HL-60/S4 treated with retinoic acid at 250 ng/mL for 4 days and 3 days (cell line): ENCODE results near the gene MORN5.

Experiments used
- in situ Hi-C: fragments of 300-500 bp; cut with MboI; formaldehyde crosslinking; loops from 2 replicates; pipeline ENCODE4 v1.7.0; 2022; ENCODE audit warnings: low sequenced_read_pairs

MORN5 gene

DNA sequence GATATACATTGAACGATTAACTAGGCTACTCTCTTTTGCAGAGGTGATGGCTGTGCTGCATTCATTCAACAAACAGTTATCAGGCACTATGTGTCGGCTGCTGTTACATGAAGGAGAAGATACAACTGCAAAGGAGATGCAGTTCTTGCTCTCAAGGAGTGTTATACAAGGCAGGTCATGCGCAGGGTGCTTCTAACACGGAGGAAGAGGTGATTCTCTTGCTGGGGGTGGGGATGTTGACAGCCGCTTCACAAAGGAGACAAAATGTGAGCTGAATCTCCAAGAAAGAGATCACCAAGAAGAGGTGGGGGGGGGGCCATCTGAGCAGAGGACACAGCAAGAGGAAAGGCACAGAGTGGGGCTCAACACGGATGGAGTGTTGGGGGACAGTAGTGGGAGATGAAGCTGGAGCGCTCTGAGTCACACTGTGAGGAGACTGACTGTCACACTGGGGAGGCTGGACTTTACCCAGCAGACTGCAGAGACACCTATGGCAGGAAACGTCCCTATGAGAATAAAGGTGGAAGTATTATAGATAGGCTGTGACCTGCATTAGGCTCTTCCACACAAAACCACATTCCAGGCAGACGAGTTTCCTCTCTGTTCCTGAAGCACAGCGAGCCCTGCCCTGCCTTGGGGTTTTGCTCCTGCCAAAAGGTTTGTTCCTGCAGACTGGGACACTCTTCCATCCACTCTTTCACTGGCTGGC lies 21.0 kb upstream of the MORN5 start:
- in situ Hi-C loops = no loop called here

DNA sequence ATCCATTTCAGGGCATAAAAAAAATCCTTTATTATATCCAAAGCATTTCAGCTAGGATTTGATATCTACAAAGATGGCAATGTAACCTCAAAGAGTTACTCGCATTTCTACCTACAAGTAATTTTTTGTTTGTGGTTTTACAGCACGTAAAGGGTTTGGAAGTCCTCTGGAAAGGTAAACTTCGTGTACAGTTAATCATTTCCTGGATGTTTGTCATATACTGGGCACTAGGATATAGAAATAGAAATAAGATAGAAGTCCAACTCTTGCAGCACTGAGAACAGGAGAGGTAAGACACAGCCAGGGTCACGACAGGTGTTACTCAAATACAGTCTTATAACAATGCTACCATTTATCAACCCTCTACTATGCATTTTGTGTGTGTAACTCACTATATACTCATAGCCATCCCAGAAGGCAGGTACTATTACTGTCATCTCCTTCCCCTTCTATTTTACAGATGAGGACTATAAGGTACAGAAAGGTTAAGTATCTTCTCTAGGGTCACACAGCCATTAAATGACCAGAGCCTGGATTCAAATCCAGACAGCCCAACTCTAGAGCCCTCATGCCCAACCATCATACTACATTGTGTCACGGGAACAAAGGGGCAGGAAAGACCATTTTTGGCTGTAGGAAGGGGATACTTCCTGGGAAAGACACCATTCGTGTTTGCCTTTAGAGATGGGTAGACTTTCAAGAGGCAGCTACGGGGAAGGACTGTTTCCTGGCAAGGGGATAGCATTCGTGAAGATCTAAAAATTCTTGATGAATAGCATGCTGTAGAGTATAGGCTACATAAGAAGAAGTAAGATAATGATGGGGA lies 19.1 kb upstream of the MORN5 start:
- in situ Hi-C loops = no loop called here

DNA sequence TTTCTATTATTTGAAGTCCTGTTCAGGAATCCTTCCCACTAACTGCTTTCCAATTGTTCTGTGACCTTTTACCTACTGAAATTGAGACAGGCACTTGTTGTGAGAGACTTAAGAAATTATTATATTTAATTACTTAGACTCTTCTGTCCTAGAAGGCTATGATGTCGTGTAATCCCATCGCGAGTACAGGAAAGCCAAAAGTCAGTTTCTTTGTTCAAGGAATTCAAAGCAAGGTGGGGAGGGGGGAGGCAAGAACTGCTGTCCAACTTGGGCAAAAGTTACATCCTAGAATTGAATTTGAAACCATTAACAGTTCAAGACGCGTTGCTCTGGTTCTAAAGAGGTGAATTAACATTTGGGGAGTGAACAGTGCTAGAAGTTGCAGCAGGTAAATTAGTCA lies 18.0 kb upstream of the MORN5 start:
- in situ Hi-C loops = no loop called here

DNA sequence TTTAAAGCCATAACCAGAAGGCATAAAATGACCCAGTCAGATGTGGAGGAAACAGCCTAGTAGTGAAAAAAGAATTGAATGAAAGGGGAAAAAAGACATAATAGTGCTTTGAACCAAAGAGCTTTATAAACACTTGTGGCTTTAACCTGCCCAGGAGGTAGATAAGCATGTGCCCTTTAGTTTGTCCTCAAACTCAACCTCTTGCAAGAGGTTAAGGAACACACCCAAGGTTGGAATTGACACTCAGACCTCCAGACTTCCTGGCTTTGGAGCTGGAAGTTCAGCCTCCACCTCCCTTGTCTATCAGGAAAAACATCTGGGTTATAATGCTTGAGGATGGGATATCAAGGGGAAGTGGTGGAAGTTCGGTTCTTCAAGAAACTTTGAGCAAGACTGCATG lies 16.4 kb upstream of the MORN5 start:
- in situ Hi-C loops = no loop called here

DNA sequence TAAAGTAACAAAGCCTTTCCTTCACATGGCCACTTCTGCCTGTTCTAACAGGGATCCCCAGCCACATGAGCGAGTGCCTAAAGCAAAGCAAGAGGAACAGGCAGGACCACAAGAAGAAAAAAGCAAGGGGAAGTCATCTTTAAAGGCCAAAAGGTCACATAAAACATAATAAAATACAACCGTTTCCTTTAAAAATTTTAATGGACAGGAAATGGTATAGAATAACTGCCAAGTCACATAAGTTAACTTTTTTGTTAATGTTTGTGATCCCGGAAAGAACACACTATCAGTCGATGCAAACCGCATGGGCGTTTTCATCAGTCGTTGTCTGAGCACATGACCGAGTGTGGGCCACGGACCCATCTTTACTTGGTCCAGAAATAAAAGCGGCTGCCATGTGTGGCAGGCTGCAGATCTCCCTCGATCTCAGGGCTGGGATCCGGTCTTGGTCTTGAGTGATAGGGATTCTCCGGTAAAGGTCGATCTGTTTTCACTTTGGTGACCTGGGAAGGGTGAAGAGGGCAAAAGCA lies 15.8 kb upstream of the MORN5 start:
- in situ Hi-C loops = no loop called here

DNA sequence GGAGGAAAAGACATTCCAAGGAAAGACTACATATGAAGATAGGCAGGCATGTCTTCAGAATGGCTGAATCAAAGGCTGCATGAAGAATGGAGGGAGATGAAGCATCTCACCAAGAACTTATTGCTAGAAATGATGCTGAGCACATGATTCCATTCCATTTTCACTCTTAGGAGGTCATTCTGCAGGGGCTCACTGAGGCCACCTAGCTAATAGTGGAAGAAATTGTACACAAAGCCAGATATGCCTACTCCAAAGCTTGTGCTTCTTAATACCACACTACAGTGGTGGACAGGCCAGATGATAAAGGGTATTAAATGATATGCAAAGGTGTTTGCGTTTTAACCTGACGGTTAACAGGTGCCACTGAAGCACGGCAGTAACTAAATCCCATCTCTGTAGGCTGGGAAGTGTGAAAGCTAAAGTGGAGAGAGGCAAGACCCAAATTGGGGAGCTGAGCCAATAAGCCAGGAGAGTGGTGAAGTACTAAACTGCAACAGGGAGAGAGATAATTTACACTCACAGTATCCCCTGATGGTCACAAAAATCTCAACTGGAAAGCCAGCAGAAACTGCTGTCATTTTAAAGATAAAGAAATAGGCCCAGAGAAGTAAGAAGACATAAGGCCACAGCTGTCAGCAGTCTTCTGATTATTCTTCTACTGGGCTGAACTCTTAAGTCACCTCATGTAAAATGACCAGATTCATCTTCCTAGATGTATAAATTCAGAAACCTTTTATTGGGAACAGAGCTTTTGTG lies 14.7 kb upstream of the MORN5 start:
- in situ Hi-C loops = no loop called here

DNA sequence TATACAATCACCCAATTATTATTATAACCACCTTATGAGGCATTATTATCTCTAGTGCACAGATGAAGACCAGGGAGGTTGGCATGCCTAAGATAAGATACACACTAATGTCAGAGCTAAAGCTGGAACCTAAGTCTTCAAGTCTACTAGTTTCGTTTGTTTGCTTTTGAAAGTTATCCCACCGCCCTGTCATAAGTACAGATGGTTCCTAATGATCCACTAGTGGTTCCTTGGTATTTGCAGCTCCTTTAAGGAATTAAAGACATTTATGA lies 14.2 kb upstream of the MORN5 start:
- in situ Hi-C loops = no loop called here

DNA sequence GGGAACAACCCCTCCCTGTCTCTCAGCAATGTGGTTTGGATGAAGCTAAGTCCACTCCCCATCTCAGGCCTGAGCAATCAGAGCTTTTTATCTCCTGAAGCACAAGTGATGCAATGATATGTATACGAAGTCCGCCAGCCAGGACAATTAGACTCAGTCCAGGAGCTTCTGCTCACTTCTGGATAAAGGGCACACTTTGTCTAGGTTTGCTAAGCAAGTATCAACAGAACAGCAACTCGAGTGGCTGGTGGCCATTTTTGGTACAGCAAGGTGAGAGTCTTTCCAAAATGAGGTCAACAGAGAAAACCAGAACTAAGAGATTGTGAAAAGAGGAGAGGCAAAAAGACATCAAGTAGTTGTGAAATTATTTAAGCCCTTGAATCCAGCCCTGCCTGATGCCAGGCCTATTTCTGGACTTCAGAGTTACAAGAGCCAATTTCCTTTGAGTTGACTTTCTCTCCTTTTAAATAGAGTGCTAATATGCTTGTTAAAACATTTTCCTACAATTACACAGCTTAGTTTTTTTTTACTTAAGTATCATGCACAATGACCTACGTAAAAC lies 8.4 kb upstream of the MORN5 start:
- in situ Hi-C loops = no loop called here

DNA sequence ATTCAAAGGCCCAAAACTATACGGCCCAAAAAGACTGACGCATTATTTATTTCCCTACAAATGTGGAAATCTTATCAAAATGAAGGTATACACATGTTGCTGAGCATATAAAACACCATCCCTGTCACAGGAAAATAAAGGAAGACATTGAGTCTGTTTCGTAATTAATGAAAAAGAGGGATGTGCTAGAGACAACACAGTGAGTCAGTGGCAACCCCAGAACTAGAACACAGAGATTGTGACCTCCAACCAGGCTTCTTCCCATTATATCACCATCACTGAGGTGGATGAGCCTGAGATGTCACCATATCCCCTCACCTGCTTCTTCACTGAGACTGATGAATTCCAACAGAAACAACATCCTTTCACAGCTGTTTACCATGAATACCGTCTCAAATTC lies 3.9 kb upstream of the MORN5 start:
- in situ Hi-C loops = no loop called here

DNA sequence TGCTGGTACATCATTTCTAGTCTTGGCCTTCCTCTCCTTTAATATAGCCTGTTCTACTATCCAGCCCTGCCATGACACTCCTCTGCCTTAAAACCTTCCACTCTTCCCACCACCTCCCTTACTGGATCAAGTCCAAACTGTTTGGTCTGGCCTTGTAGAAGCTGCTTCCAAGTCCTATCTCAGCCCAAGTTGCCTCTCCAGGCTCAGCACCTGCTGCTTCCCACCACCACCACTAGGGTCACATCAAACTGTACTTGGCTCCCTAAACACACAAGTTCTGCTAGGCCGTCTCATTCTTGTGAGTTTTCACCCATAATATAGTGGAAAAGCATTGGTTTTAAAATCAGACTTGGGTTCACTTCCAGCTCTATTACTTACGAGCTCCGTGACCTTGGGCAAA lies 1.5 kb upstream of the MORN5 start:
- in situ Hi-C loops = no loop called here

DNA sequence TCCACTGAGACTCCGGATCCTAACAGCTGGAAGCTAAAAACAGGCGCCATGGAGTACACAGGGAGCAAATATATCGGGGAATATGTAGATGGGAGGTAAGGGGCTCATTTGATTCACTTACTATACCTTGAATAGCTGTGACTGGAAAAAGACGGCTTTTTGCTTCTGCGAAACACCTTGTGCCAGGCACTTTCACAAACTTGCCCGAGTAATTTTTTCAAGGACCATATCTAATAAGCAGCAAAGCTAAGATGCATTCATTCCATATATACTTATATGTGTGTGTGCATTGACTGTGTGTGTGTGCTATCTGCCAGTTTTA lies 178 bp downstream of the MORN5 start:
- in situ Hi-C loops = no loop called here

DNA sequence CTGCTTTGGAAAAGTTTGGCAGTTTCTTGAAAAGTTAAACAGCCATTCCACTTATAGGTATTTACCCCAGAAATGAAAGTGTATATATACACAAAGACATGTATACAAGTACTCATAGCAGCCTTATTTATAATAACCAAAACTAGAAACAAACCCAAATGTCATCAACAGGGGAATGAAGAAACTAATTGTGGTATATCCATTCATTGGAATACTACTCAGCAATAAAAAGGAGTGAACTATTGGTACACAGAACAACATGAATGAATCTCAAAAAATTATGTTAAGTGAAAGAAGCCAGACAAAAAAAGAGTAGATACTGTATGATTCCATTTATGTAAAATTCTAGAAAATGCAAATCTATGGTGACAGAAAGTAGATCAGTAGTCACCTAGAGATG lies 2.7 kb downstream of the MORN5 start:
- in situ Hi-C loops = no loop called here

DNA sequence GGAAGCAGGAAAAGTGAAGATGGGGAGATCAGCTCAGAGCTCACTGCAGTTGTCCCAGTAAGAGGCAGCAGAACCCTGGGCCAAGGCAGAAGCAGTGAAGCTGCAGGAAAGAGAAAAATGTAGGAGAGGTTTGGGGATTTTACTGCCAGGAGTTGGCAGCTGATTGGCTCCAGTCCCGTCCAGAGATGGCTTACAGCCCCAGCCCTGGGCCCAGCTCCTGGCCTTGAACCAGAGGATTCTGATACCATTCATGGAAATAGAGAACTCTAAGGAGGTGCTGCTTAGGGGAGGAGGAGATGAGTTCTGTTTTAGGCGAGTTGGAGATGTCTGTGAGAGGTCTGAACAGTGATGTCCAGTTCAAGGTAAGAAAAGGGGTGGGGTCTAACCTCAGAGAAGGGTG lies 4.6 kb downstream of the MORN5 start:
- in situ Hi-C loops = no loop called here

DNA sequence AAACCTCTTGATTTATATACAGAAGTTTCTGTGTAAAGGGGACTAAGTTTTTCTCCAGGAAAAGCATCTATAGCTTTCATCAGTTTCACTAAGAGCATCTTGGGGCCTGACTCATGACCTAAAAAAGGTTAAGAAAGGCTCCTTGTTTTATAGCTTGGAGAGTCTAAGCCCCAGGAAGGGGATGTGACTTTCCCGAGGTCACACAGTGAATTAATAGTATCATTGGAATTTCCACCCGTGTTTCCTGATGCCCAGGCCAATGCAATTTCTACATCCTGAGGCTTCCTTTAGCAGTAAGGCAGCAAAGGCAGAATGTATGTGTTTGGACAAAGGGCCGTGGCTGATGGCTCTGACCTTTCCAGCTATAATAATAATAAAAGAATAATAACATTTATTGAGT lies 8.6 kb downstream of the MORN5 start:
- in situ Hi-C loops = no loop called here

DNA sequence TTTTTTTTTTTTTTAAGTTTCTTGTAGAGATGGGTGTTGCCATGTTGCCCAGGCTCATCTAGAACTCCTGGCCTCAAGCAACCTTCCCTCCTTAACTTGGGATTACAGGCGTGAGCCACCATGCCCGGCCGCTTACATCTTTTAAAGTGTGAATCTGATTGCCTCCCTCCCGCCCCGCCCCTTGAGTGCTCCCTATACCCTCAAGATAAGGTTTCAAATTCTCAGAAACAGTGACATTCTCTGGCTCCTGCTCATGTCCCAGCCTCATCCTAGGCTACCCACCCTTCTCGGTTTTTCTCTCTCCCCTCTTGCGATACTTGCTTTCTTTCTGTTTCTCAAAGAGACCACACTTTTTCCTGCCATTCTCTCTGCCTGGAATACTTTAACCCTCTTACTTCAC lies 12.4 kb downstream of the MORN5 start:
- in situ Hi-C loops = no loop called here

DNA sequence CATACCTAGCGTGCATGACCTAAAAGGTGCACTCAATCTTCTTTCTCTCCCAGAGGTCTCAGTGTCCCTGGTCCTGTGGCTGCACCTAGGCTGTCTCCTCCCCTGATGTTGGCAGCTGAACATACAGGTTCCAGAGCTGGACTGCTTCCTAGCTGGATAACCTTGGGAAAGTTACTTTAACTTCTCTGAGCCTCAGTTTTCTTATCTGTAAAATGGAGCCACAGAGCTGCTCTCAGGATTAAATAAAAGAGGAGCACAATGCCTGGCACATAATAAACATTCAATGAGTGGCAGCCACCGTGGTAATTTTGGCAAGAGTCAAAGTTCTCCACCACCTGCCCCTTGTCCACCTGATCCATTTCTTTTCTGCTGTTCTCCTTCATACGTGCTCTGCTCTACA lies 14.0 kb downstream of the MORN5 start:
- in situ Hi-C loops = no loop called here

DNA sequence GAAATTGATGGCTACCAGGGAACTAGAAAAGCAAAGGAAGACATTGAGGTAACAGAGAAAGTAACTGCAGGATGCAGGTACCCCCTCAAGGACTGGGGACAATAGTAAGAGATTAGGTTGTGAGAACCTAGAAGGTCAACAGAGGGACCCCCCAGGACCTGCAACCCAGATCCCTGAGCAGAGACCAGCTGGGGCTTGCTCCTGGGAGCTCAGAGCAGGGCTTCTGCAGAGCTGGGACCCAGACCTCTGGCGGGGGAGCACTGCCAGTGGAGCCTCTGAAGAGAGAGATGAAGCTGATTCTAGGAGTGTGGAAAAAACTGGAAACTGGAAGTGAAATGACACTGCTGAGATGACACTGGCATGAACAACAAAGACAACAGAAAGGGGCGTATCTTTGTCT lies 17.2 kb downstream of the MORN5 start:
- in situ Hi-C loops = no loop called here

DNA sequence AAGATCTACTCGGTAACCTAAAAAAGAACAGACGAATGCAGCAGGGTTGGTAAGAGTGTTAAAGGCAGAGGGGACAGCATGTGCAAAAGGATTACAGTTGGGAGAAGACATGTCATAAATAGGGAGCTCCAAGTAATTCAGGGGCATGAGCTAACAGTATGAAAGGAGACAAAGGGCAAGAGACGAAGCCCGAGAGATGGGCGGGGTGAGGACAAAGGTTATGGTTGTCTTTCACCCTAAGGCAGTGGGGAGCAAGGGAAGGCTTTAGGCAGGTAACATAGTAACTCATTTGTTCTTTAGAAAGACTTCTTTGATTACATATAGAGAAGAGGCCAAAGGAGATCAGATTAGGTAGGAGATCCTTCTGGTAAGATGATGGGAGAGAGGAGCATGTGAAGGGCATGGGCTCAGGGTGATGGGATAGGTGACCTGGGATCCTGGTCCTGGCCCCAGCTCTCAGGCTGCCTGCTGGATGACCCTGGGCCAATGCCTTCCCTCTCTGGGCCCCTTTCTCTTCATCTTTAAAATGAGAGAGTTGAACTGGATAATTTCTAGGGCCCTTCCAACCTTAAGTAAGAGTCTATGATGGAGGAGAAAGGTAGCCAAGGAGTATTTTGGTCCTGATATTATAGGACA lies 19.5 kb downstream of the MORN5 start:
- in situ Hi-C loops = no loop called here

DNA sequence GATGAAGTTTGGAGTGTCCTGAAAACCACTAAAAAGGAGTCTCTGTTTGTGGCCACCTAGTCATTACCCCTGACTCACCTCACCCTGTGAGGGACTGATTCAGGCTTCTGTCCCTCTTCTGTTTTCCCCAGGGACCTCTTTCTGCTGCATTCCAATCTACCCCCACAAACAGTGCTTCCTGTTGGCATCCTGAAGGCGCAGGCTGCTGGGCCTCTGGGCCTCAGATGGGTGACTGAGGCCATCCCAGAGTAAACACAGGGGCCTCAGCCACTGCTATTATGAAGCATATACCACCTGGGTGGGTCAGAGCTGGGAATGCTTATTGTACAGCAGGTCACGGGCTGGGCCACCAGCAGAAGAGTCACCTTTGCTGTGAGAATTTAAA lies 20.0 kb downstream of the MORN5 start:
- in situ Hi-C loops = no loop called here

DNA sequence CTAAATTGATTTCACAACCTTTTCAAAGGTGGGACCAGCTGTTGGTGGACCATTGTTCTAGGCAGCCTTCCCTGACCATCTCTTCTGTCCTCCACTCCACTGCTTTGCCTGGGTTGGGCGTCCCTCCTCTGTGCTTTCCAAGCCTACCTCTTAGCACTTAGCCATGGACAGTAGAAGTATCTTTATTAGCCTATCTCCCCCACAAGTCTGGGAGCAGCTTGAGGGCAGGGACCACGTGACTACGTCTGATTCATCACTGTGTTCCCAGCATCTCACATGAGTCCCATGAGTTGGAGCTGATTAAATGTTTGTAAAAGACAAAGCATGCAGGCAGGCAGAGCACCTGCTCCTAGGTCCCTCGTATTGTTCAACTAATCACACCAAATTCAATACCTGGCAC lies 20.9 kb downstream of the MORN5 start:
- in situ Hi-C loops = no loop called here

DNA sequence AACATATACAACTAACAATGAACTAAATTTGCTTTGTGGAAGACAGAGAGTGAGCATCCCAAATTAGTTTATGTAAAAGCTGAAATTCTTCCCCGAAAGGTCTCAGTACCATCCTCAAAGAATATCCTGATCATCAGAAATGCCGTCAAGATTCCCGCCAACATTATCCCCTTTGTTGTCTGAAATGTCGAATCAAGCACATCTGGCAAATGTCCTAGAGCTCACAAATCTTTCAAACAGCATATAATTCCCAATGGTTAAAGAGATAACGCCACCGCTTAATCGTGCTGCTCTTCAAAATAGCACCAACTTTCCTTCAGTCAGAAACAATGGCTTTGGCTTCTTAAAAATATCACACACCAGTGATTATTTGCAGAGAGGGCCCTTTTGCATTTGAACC lies 23.8 kb downstream of the MORN5 start:
- in situ Hi-C loops = no loop called here
